HAP-1 (cell line): ENCODE data around the gene PCDH20.

ENCODE experiments used
- DNase-seq, 2 experiments: peaks; one replicate each; pipeline ENCODE4 v3.0.0-alpha.2; 2016 to 2020; ENCODE audit warnings: low spot score in 2 of 2
- H3K27me3 ChIP-seq: fragments of 250-450 bp; sonication (Bioruptor Pico); 2 replicates; pipeline ENCODE4 v1.5.1; 2020; ENCODE audit warnings: low read depth, mild to moderate bottlenecking, moderate library complexity
- H3K36me3 ChIP-seq: fragments of 250-450 bp; sonication (Bioruptor Pico); replicated peaks from 2 replicates; pipeline ENCODE4 v1.5.1; 2020; ENCODE audit warnings: mild to moderate bottlenecking
- H3K4me1 ChIP-seq: fragments of 250-450 bp; sonication (Bioruptor Pico); 2 replicates; pipeline ENCODE4 v1.5.1; 2020; ENCODE audit warnings: mild to moderate bottlenecking
- H3K4me3 ChIP-seq: fragments of 250-450 bp; sonication (Bioruptor Pico); 2 replicates; pipeline ENCODE4 v1.5.1; 2020; ENCODE audit warnings: mild to moderate bottlenecking, moderate library complexity
- H3K9me3 ChIP-seq: fragments of 250-450 bp; sonication (Bioruptor Pico); 2 replicates; pipeline ENCODE4 v1.5.1; 2020; ENCODE audit warnings: mild to moderate bottlenecking, moderate library complexity
- in situ Hi-C: fragments of 300-500 bp; cut with MboI; formaldehyde crosslinking; loops from 3 replicates; pipeline ENCODE4 v1.14.3; 2020; ENCODE audit warnings: low sequenced_read_pairs, inconsistent platforms, mixed read lengths

Gene PCDH20, protein sequence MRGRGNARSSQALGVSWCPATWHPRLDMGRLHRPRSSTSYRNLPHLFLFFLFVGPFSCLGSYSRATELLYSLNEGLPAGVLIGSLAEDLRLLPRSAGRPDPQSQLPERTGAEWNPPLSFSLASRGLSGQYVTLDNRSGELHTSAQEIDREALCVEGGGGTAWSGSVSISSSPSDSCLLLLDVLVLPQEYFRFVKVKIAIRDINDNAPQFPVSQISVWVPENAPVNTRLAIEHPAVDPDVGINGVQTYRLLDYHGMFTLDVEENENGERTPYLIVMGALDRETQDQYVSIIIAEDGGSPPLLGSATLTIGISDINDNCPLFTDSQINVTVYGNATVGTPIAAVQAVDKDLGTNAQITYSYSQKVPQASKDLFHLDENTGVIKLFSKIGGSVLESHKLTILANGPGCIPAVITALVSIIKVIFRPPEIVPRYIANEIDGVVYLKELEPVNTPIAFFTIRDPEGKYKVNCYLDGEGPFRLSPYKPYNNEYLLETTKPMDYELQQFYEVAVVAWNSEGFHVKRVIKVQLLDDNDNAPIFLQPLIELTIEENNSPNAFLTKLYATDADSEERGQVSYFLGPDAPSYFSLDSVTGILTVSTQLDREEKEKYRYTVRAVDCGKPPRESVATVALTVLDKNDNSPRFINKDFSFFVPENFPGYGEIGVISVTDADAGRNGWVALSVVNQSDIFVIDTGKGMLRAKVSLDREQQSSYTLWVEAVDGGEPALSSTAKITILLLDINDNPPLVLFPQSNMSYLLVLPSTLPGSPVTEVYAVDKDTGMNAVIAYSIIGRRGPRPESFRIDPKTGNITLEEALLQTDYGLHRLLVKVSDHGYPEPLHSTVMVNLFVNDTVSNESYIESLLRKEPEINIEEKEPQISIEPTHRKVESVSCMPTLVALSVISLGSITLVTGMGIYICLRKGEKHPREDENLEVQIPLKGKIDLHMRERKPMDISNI

DNA sequence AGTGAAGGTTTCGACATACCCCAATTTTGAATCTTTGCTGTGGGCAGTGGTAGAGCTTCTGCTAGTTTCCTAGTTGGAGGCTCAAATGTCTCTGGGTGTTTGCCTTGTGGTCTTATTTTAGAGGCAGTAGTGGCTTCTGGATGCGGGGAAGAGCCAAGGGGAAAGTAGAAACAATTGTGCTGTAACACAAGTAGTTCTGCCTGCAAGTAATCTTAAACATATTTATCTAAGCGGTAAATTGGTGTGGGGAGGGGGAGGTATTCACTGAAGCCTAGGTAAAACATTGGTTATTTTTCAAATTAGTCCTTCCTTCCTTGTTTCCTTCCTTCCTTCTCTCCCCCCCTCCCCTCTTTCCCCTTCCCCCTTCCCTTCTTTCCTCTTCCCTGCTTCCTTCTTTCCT is at the start of gene PCDH20:
PCDH20 (minus strand) TSS at position 101 of the 400 bp plus-strand sequence. CDS start 691 bp downstream, outside the sequence.
- no peak for DNase-seq
- Histone ChIP-seq H3K27me3 (no peaks in the 10 kb centered on the region), H3K4me3 (peak within 1 kb of the TSS; percentile 39), H3K9me3 (no peaks in the 10 kb centered on the region), H3K4me1 (peaks cover 3% of the 10 kb centered on the region), H3K36me3 (no peaks in the 10 kb centered on the region)
- in situ Hi-C loops: loop anchor here (25.0 kb wide), 1 partner anchor 753 kb away; no protein-coding TSS in a partner anchor

GRCh38 chr13:61463024-61463423 is 47.4 kb upstream of the PCDH20 start:
- in situ Hi-C loops: no loop called here
- Histone ChIP-seq H3K9me3 (no peaks in the 10 kb centered on the region), H3K4me3 (no peak overlapping the region), H3K36me3 (no peaks in the 10 kb centered on the region), H3K4me1 (no peaks in the 10 kb centered on the region), H3K27me3 (no peaks in the 10 kb centered on the region)
- no peak for DNase-seq

- Histone ChIP-seq H3K36me3 (no peaks in the 10 kb centered on the region), H3K9me3 (no peaks in the 10 kb centered on the region), H3K27me3 (no peaks in the 10 kb centered on the region), H3K4me3 (no peak overlapping the region), H3K4me1 (no peaks in the 10 kb centered on the region)
- in situ Hi-C loops: no loop called here
- no peak for DNase-seq
Observed at GRCh38 chr13:61453121-61453520, 37.5 kb upstream of the PCDH20 start.

DNA sequence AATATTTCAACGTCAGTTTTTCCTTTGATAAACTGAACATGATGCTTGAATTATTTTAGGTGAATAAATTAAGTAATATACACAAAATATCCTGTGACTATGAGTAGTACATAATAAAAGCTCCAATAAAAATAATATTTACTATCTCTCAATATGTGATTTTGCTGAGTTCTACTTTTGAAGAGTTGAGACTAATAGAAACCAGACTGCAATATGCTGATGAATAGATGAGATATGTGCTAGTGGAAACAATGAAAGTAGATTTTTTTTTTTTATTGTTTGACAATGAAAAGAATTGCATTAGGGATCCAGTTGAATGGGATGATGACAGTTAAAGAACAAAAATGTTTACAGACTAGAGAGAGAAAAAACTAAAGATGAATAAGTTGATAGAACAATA is 16.4 kb upstream of the PCDH20 start:
- Histone ChIP-seq H3K9me3 (no peaks in the 10 kb centered on the region), H3K4me1 (peaks cover 17% of the 10 kb centered on the region)
- in situ Hi-C loops: no loop called here

GRCh38 chr13:61423915-61424314 is 8.3 kb upstream of the PCDH20 start:
- Histone ChIP-seq H3K27me3 (no peaks in the 10 kb centered on the region), H3K4me1 (peaks cover 8% of the 10 kb centered on the region), H3K36me3 (no peaks in the 10 kb centered on the region), H3K4me3 (no peak overlapping the region), H3K9me3 (no peaks in the 10 kb centered on the region)
- in situ Hi-C loops: loop anchor here (25.0 kb wide), 1 partner anchor 762 kb away; no protein-coding TSS in a partner anchor
- no peak for DNase-seq

More for the DNA sequence above, 16.4 kb upstream of the PCDH20 start:
- DNase-seq: no peak
- H3K36me3 ChIP-seq: no peaks in the 10 kb centered on the region
- H3K4me3 ChIP-seq: no peak overlapping the region
- no peaks in the 10 kb centered on the region for H3K27me3 ChIP-seq

DNA sequence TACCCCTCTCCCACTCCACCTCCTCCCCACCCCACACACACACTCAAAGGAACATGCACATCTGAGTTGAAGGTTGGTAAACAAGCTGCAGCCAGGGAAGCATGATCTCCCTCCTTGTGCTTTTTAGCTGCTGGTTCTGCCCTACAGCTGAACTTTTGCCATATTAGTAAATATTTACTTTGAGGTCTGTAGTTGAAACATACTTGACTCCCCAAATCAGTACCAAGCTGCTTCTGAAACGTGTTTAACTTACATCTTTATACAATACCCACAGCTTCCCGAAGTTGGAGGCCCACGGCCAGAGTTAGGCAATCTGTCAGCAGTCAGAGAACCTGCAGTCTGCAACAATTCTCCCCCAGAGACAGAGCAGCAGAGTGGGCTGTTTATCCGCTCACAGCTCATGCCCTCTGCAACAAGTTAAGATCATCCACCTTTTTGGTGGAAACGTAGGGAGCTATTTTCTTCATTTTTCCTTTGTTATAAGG is 1.5 kb upstream of the PCDH20 start:
- H3K4me3 ChIP-seq: no peak overlapping the region
- in situ Hi-C loops: loop anchor here (25.0 kb wide), 1 partner anchor 755 kb away; no protein-coding TSS in a partner anchor
- no peaks in the 10 kb centered on the region for H3K36me3 ChIP-seq
- DNase-seq: no peak
- no peaks in the 10 kb centered on the region for H3K27me3 ChIP-seq
- H3K4me1 ChIP-seq: peaks cover 8% of the 10 kb centered on the region
- H3K9me3 ChIP-seq: no peaks in the 10 kb centered on the region

GRCh38 chr13:61415058-61415721 is 459 bp downstream of the PCDH20 start:
- DNase-seq: peak; percentile 85 to 91

GRCh38 chr13:61414686-61415057 is 977 bp downstream of the PCDH20 start:
- H3K36me3 ChIP-seq: no peaks in the 10 kb centered on the region
- H3K9me3 ChIP-seq: no peaks in the 10 kb centered on the region
- H3K27me3 ChIP-seq: no peaks in the 10 kb centered on the region
- DNase-seq: peak in 1 of 2 experiments; percentile 22
- H3K4me1 ChIP-seq: no peaks in the 10 kb centered on the region; the same call in 1 of the 2 replicates
- peak overlapping the region; percentile 39 for H3K4me3 ChIP-seq
- in situ Hi-C loops: loop anchor here (25.0 kb wide), 1 partner anchor 752 kb away; no protein-coding TSS in a partner anchor

More at GRCh38 chr13:61415058-61415721, 459 bp downstream of the PCDH20 start:
- in situ Hi-C loops: loop anchor here (25.0 kb wide), 1 partner anchor 753 kb away; no protein-coding TSS in a partner anchor
- peak overlapping the region; percentile 39 for H3K4me3 ChIP-seq
- H3K4me1 ChIP-seq: no peaks in the 10 kb centered on the region; the same call in 1 of the 2 replicates
- H3K9me3 ChIP-seq: no peaks in the 10 kb centered on the region
- H3K36me3 ChIP-seq: no peaks in the 10 kb centered on the region
- H3K27me3 ChIP-seq: no peaks in the 10 kb centered on the region

DNA sequence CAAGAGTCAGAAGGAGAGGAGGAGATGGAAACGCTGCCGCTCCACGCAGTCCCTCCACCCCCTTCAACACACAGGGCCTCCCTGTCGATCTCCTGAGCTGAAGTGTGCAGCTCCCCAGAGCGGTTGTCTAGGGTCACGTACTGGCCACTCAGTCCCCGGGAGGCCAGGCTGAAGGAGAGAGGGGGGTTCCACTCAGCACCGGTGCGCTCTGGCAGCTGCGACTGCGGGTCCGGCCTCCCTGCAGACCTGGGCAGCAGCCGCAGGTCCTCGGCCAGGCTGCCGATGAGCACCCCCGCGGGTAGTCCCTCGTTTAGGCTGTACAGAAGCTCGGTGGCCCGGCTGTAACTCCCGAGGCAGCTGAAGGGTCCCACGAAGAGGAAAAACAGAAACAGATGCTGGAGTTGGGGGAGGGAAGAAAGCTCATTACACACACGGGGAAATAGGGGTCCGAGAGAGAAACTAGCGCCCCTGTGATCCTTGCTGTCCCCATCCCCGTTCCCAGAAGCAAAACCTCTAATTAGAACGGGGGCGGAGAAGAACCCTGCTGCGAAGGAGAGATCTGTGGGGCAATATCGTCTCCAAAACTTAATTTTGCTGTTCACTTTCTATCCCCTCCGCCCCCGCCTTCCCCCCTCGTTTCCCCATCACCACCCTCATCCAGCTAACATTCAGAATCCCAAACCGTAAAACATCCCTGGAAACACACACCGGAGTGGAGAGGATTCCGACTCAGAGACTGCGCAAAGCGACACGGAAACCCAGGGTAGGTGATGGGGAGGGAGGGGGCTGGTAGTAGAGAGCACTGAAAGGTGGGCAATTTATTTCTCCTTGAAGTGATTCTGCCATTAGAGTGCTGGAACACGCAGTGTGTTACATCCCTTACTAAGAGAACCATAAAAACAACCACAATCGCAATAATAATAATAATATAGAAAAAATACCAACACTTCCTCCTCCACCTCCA is 1.8 kb downstream of the PCDH20 start:
- Histone ChIP-seq H3K27me3 (no peaks in the 10 kb centered on the region), H3K4me3 (peak overlapping the region; percentile 39), H3K36me3 (no peaks in the 10 kb centered on the region), H3K4me1 (no peaks in the 10 kb centered on the region; the same call in 1 of the 2 replicates), H3K9me3 (no peaks in the 10 kb centered on the region)
- peak in 1 of 2 experiments; percentile 16 for DNase-seq
- in situ Hi-C loops: loop anchor here (25.0 kb wide), 1 partner anchor 752 kb away; no protein-coding TSS in a partner anchor

- Histone ChIP-seq H3K4me3 (no peak overlapping the region), H3K36me3 (no peaks in the 10 kb centered on the region), H3K9me3 (no peaks in the 10 kb centered on the region), H3K27me3 (no peaks in the 10 kb centered on the region), H3K4me1 (no peaks in the 10 kb centered on the region; the same call in 1 of the 2 replicates)
- DNase-seq: peak; percentile 10 to 43
- in situ Hi-C loops: loop anchor here (25.0 kb wide), 1 partner anchor 748 kb away; no protein-coding TSS in a partner anchor
Observed at GRCh38 chr13:61410669-61411297, 4.9 kb downstream of the PCDH20 start.

- no peaks in the 10 kb centered on the region for H3K9me3 ChIP-seq
- H3K4me1 ChIP-seq: no peaks in the 10 kb centered on the region; the same call in 1 of the 2 replicates
- no peaks in the 10 kb centered on the region for H3K27me3 ChIP-seq
- no peaks in the 10 kb centered on the region for H3K36me3 ChIP-seq
- H3K4me3 ChIP-seq: no peak overlapping the region
- no peak for DNase-seq
- in situ Hi-C loops: loop anchor here (25.0 kb wide), 1 partner anchor 748 kb away; no protein-coding TSS in a partner anchor
Observed at GRCh38 chr13:61410266-61410665, 5.4 kb downstream of the PCDH20 start.
